ENCODE results near the gene STX2.

DNA sequence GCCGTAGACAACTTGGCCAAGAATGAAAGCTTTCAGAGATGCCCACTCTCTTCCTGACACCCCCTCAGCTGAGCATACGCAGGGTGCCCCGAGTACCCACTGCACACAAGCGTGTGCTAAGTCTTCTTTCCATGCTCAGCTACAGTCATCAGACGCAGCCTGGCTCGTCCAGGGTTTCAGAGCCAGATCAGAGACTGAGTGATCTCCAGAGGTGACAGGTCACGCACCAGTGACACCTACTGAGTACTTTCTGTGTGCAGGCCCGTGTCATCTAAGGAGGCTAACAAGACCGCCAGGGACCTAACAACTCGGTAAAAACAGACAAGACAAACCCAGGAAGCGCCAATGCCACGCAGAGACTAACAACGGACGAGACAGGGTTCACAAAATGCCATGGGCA is 25.1 kb downstream of the STX2 start:
- TF ChIP-seq, protein P1, sequence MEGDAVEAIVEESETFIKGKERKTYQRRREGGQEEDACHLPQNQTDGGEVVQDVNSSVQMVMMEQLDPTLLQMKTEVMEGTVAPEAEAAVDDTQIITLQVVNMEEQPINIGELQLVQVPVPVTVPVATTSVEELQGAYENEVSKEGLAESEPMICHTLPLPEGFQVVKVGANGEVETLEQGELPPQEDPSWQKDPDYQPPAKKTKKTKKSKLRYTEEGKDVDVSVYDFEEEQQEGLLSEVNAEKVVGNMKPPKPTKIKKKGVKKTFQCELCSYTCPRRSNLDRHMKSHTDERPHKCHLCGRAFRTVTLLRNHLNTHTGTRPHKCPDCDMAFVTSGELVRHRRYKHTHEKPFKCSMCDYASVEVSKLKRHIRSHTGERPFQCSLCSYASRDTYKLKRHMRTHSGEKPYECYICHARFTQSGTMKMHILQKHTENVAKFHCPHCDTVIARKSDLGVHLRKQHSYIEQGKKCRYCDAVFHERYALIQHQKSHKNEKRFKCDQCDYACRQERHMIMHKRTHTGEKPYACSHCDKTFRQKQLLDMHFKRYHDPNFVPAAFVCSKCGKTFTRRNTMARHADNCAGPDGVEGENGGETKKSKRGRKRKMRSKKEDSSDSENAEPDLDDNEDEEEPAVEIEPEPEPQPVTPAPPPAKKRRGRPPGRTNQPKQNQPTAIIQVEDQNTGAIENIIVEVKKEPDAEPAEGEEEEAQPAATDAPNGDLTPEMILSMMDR (IDR thresholded peaks at IDR 0.05) = no peak
- TF ChIP-seq POLR2A (IDR thresholded peaks at IDR 0.05) = no peak

All from lower leg skin (tissue), 3 donors.